Heart left ventricle (tissue), 16 donors: ENCODE measurements around the gene PGS1. TPM values are rescaled to one million over a fixed set of nuclear protein-coding genes. Genes with fewer than 3 reads are reported as not detected.

Source experiments
- ATAC-seq, 4 donors: fragments of 200-7000 bp; cut with Tn5 transposase; one replicate each; pipeline ENCODE4 v1.9.1; 2020 to 2022; ENCODE audit warnings: moderate library complexity in 4 of 4, mild to moderate bottlenecking in 3 of 4, moderate number of reproducible peaks in 1 of 4
- DNase-seq, 5 donors: peaks; one replicate each; pipeline ENCODE4 v3.0.0-alpha.2; 2020
- H3K27ac ChIP-seq, 12 donors: fragments of 200-600 bp; sonication (generic) in 4 of 12; one replicate each; pipeline versions ENCODE4 v1.5.0 to v1.8.0; 2016 to 2022; ENCODE audit warnings: mild to moderate bottlenecking in 2 of 12
- H3K27me3 ChIP-seq, 9 donors: fragments of 200-600 bp; sonication (generic) in 2 of 9; one replicate each; pipeline versions ENCODE4 v1.5.1 to v1.8.0; 2016 to 2022; ENCODE audit warnings: mild to moderate bottlenecking in 3 of 9
- H3K36me3 ChIP-seq, 9 donors: fragments of 200-600 bp; sonication (generic) in 2 of 9; one replicate each; pipeline versions ENCODE4 v1.5.0 to v1.8.0; 2018 to 2022; ENCODE audit warnings: mild to moderate bottlenecking in 2 of 9
- H3K4me1 ChIP-seq, 12 donors: fragments of 200-600 bp; sonication (generic) in 4 of 12; one replicate each; pipeline versions ENCODE4 v1.5.0 to v1.8.0; 2016 to 2022; ENCODE audit warnings: mild to moderate bottlenecking in 3 of 12
- H3K4me3 ChIP-seq, 12 donors: fragments of 200-600 bp; sonication (generic) in 4 of 12; one replicate each; pipeline versions ENCODE4 v1.5.0 to v1.8.0; 2017 to 2022; ENCODE audit warnings: mild to moderate bottlenecking in 9 of 12, moderate library complexity in 4 of 12
- H3K9me3 ChIP-seq, 12 donors: fragments of 200-600 bp; sonication (generic) in 4 of 12; one replicate each; pipeline versions ENCODE4 v1.5.0 to v1.8.0; 2016 to 2022; ENCODE audit warnings: mild to moderate bottlenecking in 1 of 12
- CTCF ChIP-seq, 12 donors: fragments of 200-600 bp; sonication (generic) in 4 of 12; IDR thresholded peaks; one replicate each; pipeline versions ENCODE4 v1.5.0 to v1.8.0; 2018 to 2022; ENCODE audit warnings: antibody characterized with exemption in 12 of 12, mild to moderate bottlenecking in 5 of 12
- POLR2A ChIP-seq, 2 donors: fragments of 450-650 bp; IDR thresholded peaks; one replicate each; pipeline ENCODE4 v1.6.1; 2017; ENCODE audit warnings: antibody characterized with exemption in 2 of 2, mild to moderate bottlenecking in 2 of 2, moderate library complexity in 2 of 2
- WGBS, 4 donors: extraction: QIAGEN DNeasy Blood & Tissue Kit in 2 of 4; methylation state at CpG; one replicate each; pipeline versions ENCODE4 v1.1.5 to v1.1.7; 2013 to 2018; 5-methylcytosine and 5-hydroxymethylcytosine counted together
- intact Hi-C, 10 donors: fragments of 100-400 bp; cut with DNase I; formaldehyde crosslinking; loops; one replicate each; pipeline versions ENCODE4 v1.11.1 to v1.14.2; 2022
- polyA plus RNA-seq, 2 donors: library from polyadenylated mRNA; stranded (reverse); fragments of 200-250 nt; gene quantifications; one replicate each; pipeline ENCODE4 v1.2.3, GENCODE V29; 2013
- total RNA-seq, 9 donors: library from RNA; depleted of rRNA in 2 of 9; stranded (reverse); fragments of >200 nt in 2 of 9; fragmentation: NEBNext Ultra II Directional in 3 of 9; extraction: Animal tissue kit (Norgen Biotek cat#: 25700) in 3 of 9; gene quantifications; one replicate each; pipeline versions ENCODE4 v1.1.0 to v1.2.4, GENCODE V29; 2016 to 2023
- donor health status: ischemic (EF 13 %, LVEDD 7.1; RV severe dilation, severe dysfunction).
- donor health status: healthy with polysubstance abuse.
- donor health status: DM: no; HTN: yes; CAD: no.
- donor health status: DM: no; HTN: no; CAD: no.
- donor health status: ischemic (EF 25% LVEDD 6.9; RV normal size, moderate dysfunction).
- donor health status: ischemic (EF 25% LVEDD 5.7; RV mildly dilated, moderate dysfunction).
- donor health status: healthy.
- donor health status: DM: yes; HTN: yes; CAD: no.
- donor health status: ischemic (EF 35%, LVEDD 5.7; RV mildly dilated, moderate dysfunction).
- donor health status: nonischemic (EF 11% LVEDD 7.7; RV severe dilation, severe dysfunction).
- donor health status: DM: yes; HTN: yes; CAD: no.
- donor health status: PGD.
- donor health status: ischemic (EF 29% LVEDD 5.4; RV normal size, mild dysfunction).
- donor health status: nonischemic (EF 23%, LVEDD 6.1; RV moderate dilation, normal function).

PGS1 gene
- total and polyA plus RNA-seq, 11 donors, result 11.9 to 32.8 (median 17.3) TPM

DNA sequence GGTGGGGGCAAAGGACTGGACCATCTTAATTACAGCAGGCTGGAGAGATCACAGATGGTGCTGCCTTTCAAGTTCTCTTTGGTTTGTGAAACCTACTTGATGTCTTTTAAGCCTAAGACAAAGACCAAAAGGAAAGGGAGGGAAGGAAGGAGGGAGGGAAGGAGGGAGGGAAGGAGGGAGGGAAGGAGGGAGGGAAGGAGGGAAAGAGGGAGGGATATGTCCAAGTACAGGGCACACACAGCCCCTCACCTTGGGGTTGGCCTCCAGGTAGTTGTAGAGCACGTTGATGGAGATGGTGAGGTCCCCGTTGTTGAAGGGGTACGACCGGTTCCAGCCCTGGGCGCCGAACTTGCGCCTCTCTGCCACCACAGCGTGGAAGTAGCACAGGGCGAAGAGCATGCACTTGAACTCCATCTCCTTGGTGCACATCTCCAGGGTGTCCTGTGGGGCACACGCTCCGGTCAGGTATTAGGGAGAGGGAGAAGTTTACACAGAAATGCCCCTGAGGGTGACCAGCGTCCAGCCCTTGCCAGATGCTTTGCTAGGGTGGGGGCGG is 55.4 kb downstream of the PGS1 start:
- H3K4me1 ChIP-seq, result peaks cover 0 to 4% (median 0%) of the 10 kb centered on the region in 12 donors
- H3K27ac ChIP-seq, result no peak overlapping the region
- DNase-seq, result no peak
- no peaks in the 10 kb centered on the region for H3K9me3 ChIP-seq
- WGBS, 4 donors, result 84 to 90% (median 85%) methylated on average over 13 of the region's 13 CpGs
- TF ChIP-seq POLR2A (IDR thresholded peaks at IDR 0.05) (no peak), CTCF (IDR thresholded peaks at IDR 0.05) (no peak)
- intact Hi-C loops, result no loop called here
- H3K36me3 ChIP-seq, result peaks cover 0 to 13% (median 7%) of the 10 kb centered on the region in 9 donors
- H3K4me3 ChIP-seq, result no peak overlapping the region
- peaks cover 0 to 8% (median 0%) of the 10 kb centered on the region in 9 donors for H3K27me3 ChIP-seq
- no peak for ATAC-seq

GRCh38 chr17:78434455-78435329 is 56.2 kb downstream of the PGS1 start:
- intact Hi-C loops, result no loop called here

DNA sequence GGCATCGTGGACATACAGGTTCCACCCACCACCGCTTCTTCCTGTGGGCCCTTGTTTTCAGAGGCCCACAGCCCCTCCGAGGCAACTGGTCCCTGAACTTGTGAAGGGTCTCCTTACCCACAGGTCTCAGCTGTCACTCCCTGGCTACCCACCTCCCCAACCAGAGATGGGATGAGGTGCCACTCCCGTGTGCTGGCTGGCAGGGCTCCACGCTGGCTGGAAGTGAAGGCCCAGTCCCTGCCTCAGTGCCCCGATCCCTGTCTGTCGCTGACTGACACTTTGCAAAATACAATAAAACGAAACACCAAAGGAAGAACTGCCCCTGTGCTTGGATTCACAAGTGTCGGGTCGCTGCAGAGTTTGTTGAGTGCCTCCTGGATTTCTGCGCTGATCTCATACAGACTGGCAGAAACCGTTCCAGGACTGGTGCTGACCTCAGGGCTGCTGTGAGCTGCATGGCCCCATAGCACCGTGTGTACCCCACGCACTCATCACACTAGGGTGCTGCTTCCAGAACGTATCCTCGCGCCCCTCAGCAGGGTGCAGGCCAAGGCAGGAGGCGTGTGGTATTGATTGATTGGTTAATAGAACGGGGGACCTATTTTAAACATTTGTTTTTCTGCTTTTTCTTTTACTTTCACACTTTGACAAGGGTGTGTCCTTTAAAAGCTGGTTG is 57.0 kb downstream of the PGS1 start:
- ATAC-seq, result no peak
- Histone ChIP-seq H3K4me1 (peaks cover 0 to 4% (median 0%) of the 10 kb centered on the region in 12 donors), H3K9me3 (no peaks in the 10 kb centered on the region), H3K27ac (no peak overlapping the region), H3K4me3 (no peak overlapping the region), H3K27me3 (peaks cover 0 to 8% (median 0%) of the 10 kb centered on the region in 9 donors), H3K36me3 (no peaks in the 10 kb centered on the region)
- intact Hi-C loops, result no loop called here
- WGBS, 4 donors, result 75 to 89% (median 82%) methylated on average over 11 to 19 of the region's 19 CpGs
- TF ChIP-seq POLR2A (IDR thresholded peaks at IDR 0.05), result no peak
- no peak for DNase-seq

More at GRCh38 chr17:78434455-78435329, 56.2 kb downstream of the PGS1 start:
- peaks cover 0 to 4% (median 0%) of the 10 kb centered on the region in 12 donors for H3K4me1 ChIP-seq
- WGBS, 4 donors, result 44 to 60% (median 48%) methylated on average over 9 to 18 of the region's 18 CpGs
- no peak overlapping the region for H3K27ac ChIP-seq
- no peaks in the 10 kb centered on the region for H3K9me3 ChIP-seq
- no peak for TF ChIP-seq POLR2A (IDR thresholded peaks at IDR 0.05)
- no peak for TF ChIP-seq CTCF (IDR thresholded peaks at IDR 0.05)
- peaks cover 0 to 8% (median 0%) of the 10 kb centered on the region in 9 donors for H3K27me3 ChIP-seq
- no peak overlapping the region for H3K4me3 ChIP-seq
- peak in 1 of 4 donors; percentile 22 for ATAC-seq
- H3K36me3 ChIP-seq, result peaks cover 0 to 5% (median under 1%) of the 10 kb centered on the region in 9 donors
- peak in 1 of 5 donors; percentile 21 for DNase-seq

DNA sequence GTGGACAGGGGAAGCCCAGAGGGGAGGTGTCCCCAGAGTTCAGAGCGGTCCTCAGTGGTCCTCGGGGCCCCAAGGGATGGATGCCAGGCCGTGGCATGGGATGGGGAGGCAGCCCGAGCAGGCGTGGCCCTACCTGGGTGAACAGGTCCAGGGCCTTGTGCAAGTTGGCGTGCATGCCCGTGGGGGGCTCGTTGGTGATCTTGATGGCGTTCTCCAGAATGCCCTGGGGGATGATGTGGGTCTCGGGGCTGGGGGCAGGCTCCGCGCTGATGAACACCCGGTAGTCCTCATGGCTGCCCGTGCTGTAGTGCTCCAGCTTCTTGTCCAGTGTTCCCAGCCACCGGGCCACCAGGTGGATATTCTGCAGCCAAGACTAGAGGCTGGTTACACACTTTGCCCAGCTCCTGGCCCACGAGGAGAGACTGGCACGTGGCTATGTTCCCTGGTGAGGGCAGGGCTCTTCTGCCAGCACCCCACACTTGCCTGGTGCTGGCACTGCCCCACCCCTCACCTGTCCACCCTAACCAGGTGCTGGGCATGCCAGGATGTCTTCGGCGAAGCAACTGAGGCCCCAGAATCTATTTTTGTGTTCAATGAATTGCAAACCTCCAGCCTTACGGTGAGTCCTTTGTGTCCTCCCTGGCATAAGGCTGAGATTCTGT is 59.2 kb downstream of the PGS1 start:
- intact Hi-C loops, result no loop called here
- ATAC-seq, result no peak
- H3K27me3 ChIP-seq, result peaks cover 0 to 8% (median 0%) of the 10 kb centered on the region in 9 donors
- no peaks in the 10 kb centered on the region for H3K9me3 ChIP-seq
- H3K36me3 ChIP-seq, result no peaks in the 10 kb centered on the region
- WGBS, 4 donors, result 88 to 90% (median 89%) methylated on average over 8 to 20 of the region's 20 CpGs
- H3K4me3 ChIP-seq, result no peak overlapping the region
- peaks cover 0 to 13% (median 0%) of the 10 kb centered on the region in 12 donors for H3K4me1 ChIP-seq
- no peak for TF ChIP-seq POLR2A (IDR thresholded peaks at IDR 0.05)
- TF ChIP-seq CTCF (IDR thresholded peaks at IDR 0.05), result no peak
- peak in 1 of 5 donors; percentile 9 for DNase-seq
- H3K27ac ChIP-seq, result no peak overlapping the region
